ENCODE data around the gene AOC1. TPM values are rescaled to one million over a fixed set of nuclear protein-coding genes. Genes with fewer than 3 reads are reported as not detected.

The AOC1 gene
- total and polyA plus RNA-seq, 10 of the 15 experiments (the other 5 are each of a cell fraction or from before 2014, with no cell fraction given) = 0.07 TPM; not detected in 9

DNA sequence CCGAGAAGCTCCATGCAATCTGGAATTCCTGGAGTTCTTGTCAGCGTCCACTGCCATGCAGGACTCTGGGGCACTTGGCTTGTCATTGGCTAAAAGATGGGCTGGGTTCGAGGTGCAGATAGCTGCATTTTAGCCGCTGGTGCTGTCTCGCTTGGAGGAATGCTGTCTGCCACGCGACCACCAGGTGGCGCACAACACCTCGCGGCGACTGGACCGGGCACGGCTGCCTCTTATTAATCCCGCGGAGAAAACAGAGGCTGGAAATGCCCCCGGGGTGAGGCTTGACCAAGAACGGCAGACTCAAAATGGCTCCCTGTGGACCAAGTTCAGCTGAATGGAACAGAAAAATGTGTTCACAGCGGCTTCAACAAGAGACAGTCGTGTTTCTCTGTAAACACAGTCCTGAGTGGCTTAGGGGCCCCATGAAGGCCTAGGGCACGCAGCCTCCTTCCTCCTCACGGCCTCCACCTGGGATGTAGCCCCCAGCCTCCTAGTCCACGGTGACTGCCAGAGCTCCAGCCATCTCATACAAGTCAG lies 46.2 kb downstream of the AOC1 start (continued):
- TF ChIP-seq GATAD2B (conservative IDR thresholded peaks at IDR 0.05; ENCODE audit: low read depth) = no peak
- TF ChIP-seq BRCA1 (IDR thresholded peaks at IDR 0.05; ENCODE audit: low read depth, low read length) = no peak
- no peak for TF ChIP-seq MYC (IDR thresholded peaks at IDR 0.05; ENCODE audit: insufficient read depth, insufficient read length, insufficient replicate concordance, low read length, severe bottlenecking)
- TF ChIP-seq NFXL1 (IDR thresholded peaks at IDR 0.05; ENCODE audit: borderline replicate concordance) = no peak
- peak; percentile 70 for TF ChIP-seq RAD21 (IDR thresholded peaks at IDR 0.05; ENCODE audit: insufficient read depth, low read depth, low read length)
- no peak for TF ChIP-seq SMAD5 (IDR thresholded peaks at IDR 0.05; ENCODE audit: low read depth)
- TF ChIP-seq ZNF207 (IDR thresholded peaks at IDR 0.05; ENCODE audit: borderline replicate concordance) = no peak
- no peak for TF ChIP-seq CBX5 (IDR thresholded peaks at IDR 0.05; ENCODE audit: low read depth)
- TF ChIP-seq ZNF622 (IDR thresholded peaks at IDR 0.05) = no peak
- TF ChIP-seq, protein P1, sequence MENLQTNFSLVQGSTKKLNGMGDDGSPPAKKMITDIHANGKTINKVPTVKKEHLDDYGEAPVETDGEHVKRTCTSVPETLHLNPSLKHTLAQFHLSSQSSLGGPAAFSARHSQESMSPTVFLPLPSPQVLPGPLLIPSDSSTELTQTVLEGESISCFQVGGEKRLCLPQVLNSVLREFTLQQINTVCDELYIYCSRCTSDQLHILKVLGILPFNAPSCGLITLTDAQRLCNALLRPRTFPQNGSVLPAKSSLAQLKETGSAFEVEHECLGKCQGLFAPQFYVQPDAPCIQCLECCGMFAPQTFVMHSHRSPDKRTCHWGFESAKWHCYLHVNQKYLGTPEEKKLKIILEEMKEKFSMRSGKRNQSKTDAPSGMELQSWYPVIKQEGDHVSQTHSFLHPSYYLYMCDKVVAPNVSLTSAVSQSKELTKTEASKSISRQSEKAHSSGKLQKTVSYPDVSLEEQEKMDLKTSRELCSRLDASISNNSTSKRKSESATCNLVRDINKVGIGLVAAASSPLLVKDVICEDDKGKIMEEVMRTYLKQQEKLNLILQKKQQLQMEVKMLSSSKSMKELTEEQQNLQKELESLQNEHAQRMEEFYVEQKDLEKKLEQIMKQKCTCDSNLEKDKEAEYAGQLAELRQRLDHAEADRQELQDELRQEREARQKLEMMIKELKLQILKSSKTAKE (IDR thresholded peaks at IDR 0.05; ENCODE audit: low read depth, poor library complexity, severe bottlenecking) = no peak
- no peak for TF ChIP-seq ZNF217 (IDR thresholded peaks at IDR 0.05)
- TF ChIP-seq EP300 (IDR thresholded peaks at IDR 0.05; ENCODE audit: borderline replicate concordance in 1 of 2, control insufficient read depth in 1 of 2, low read depth in 2 of 2, low read length in 2 of 2) = no peak
- TF ChIP-seq, protein P2, sequence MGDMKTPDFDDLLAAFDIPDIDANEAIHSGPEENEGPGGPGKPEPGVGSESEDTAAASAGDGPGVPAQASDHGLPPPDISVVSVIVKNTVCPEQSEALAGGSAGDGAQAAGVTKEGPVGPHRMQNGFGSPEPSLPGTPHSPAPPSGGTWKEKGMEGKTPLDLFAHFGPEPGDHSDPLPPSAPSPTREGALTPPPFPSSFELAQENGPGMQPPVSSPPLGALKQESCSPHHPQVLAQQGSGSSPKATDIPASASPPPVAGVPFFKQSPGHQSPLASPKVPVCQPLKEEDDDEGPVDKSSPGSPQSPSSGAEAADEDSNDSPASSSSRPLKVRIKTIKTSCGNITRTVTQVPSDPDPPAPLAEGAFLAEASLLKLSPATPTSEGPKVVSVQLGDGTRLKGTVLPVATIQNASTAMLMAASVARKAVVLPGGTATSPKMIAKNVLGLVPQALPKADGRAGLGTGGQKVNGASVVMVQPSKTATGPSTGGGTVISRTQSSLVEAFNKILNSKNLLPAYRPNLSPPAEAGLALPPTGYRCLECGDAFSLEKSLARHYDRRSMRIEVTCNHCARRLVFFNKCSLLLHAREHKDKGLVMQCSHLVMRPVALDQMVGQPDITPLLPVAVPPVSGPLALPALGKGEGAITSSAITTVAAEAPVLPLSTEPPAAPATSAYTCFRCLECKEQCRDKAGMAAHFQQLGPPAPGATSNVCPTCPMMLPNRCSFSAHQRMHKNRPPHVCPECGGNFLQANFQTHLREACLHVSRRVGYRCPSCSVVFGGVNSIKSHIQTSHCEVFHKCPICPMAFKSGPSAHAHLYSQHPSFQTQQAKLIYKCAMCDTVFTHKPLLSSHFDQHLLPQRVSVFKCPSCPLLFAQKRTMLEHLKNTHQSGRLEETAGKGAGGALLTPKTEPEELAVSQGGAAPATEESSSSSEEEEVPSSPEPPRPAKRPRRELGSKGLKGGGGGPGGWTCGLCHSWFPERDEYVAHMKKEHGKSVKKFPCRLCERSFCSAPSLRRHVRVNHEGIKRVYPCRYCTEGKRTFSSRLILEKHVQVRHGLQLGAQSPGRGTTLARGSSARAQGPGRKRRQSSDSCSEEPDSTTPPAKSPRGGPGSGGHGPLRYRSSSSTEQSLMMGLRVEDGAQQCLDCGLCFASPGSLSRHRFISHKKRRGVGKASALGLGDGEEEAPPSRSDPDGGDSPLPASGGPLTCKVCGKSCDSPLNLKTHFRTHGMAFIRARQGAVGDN (IDR thresholded peaks at IDR 0.05) = no peak

All from GM12878 (cell line).